Measurements from ENCODE around the gene AP1M2.

DNA sequence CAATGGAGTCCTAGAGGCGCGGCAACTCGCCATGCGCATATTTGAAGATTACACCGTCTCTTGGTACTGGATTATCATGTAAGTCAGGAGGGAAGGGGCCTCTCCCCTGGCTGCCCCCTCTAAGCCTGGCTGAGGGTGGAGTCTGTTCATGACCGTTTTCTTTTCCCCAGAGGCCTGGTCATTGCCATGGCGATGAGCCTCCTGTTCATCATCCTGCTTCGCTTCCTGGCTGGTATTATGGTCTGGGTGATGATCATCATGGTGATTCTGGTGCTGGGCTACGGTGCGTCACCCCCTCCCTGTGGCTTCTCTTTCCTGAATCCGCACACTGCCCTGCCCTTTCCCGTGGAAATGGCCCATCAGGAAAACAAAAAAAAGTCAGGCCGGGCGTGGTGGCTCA, 44.8 kb upstream of the AP1M2 start:
- TF ChIP-seq, protein P1, sequence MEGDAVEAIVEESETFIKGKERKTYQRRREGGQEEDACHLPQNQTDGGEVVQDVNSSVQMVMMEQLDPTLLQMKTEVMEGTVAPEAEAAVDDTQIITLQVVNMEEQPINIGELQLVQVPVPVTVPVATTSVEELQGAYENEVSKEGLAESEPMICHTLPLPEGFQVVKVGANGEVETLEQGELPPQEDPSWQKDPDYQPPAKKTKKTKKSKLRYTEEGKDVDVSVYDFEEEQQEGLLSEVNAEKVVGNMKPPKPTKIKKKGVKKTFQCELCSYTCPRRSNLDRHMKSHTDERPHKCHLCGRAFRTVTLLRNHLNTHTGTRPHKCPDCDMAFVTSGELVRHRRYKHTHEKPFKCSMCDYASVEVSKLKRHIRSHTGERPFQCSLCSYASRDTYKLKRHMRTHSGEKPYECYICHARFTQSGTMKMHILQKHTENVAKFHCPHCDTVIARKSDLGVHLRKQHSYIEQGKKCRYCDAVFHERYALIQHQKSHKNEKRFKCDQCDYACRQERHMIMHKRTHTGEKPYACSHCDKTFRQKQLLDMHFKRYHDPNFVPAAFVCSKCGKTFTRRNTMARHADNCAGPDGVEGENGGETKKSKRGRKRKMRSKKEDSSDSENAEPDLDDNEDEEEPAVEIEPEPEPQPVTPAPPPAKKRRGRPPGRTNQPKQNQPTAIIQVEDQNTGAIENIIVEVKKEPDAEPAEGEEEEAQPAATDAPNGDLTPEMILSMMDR (IDR thresholded peaks at IDR 0.05): no peak
- no peak for TF ChIP-seq POLR2A (IDR thresholded peaks at IDR 0.05)
- TF ChIP-seq POLR2AphosphoS5 (IDR thresholded peaks at IDR 0.05): peak in 1 of 2 donors; percentile 19
